Measurements from ENCODE around the gene MRI1.

DNA sequence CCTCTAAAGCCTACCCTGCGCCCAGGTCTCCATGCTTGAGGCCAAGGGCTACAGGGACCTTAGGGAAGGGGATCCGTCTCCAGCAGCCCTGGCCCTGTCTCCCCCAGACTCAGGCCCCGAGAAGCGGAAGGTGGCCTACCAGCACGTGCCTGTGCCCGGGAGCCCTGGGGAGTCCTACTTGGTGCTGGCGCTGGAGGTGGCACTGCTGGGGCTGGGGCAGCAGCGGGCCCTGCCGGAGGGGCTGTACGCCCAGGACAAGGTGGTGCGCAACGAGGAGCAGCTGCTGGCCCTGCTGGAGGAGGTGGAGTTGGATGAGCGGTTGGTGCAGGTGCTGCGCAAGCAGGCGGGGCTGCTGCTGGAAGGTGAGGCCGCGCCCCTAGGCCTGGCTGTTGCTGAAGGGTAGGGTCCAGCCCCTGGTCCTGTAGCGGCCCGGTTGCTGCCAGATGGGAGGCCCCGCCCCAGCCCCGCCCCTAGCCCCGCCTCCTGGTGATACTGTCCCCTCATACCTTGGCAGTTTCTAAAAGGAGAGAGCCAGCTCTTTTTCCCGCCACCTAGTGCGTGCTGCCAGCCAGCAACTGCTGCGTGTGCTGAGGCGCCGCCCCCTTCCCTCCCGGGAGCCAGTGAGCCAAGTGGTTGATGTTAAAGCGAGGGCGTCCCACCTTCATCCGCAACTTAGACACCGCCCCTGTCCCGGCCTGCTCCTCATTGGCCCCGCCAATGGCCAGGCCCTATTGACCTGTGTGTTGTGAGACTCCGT is 53.5 kb downstream of the MRI1 start:
- TF ChIP-seq EZH2 (IDR thresholded peaks at IDR 0.05; ENCODE audit: borderline replicate concordance, low read depth, low read length, severe bottlenecking), result no peak
- TF ChIP-seq, protein P1, sequence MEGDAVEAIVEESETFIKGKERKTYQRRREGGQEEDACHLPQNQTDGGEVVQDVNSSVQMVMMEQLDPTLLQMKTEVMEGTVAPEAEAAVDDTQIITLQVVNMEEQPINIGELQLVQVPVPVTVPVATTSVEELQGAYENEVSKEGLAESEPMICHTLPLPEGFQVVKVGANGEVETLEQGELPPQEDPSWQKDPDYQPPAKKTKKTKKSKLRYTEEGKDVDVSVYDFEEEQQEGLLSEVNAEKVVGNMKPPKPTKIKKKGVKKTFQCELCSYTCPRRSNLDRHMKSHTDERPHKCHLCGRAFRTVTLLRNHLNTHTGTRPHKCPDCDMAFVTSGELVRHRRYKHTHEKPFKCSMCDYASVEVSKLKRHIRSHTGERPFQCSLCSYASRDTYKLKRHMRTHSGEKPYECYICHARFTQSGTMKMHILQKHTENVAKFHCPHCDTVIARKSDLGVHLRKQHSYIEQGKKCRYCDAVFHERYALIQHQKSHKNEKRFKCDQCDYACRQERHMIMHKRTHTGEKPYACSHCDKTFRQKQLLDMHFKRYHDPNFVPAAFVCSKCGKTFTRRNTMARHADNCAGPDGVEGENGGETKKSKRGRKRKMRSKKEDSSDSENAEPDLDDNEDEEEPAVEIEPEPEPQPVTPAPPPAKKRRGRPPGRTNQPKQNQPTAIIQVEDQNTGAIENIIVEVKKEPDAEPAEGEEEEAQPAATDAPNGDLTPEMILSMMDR (IDR thresholded peaks at IDR 0.05; ENCODE audit: borderline replicate concordance, extremely low read depth, low read length, poor library complexity, severe bottlenecking), result no peak

Measured in DND-41 (cell line).